Heart right ventricle (tissue), 16 donors: ENCODE data around the gene CD83. TPM values are rescaled to one million over a fixed set of nuclear protein-coding genes. Genes with fewer than 3 reads are reported as not detected.

Source experiments
- ATAC-seq, 8 donors: fragments of 200-7000 bp; cut with Tn5 transposase; one replicate each; pipeline ENCODE4 v1.9.1; 2020; ENCODE audit warnings: mild to moderate bottlenecking in 8 of 8, moderate library complexity in 8 of 8, moderate number of reproducible peaks in 1 of 8
- DNase-seq, 2 donors: peaks; one replicate each; pipeline ENCODE4 v3.0.0-alpha.2; 2020
- H3K27ac ChIP-seq, 10 donors: fragments of 200-600 bp; sonication (generic) in 2 of 10; one replicate each; pipeline versions ENCODE4 v1.5.0 to v1.8.0; 2020 to 2022; ENCODE audit warnings: mild to moderate bottlenecking in 3 of 10
- H3K27me3 ChIP-seq, 7 donors: fragments of 200-600 bp; one replicate each; pipeline ENCODE4 v1.8.0; 2021 to 2022; ENCODE audit warnings: mild to moderate bottlenecking in 2 of 7
- H3K36me3 ChIP-seq, 9 donors: fragments of 200-600 bp; sonication (generic) in 1 of 9; one replicate each; pipeline versions ENCODE4 v1.5.0 to v1.8.0; 2020 to 2022; ENCODE audit warnings: mild to moderate bottlenecking in 2 of 9
- H3K4me1 ChIP-seq, 9 donors: fragments of 200-600 bp; sonication (generic) in 1 of 9; one replicate each; pipeline versions ENCODE4 v1.5.0 to v1.8.0; 2020 to 2022; ENCODE audit warnings: mild to moderate bottlenecking in 4 of 9
- H3K4me3 ChIP-seq, 10 donors: fragments of 200-600 bp; sonication (generic) in 2 of 10; one replicate each; pipeline versions ENCODE4 v1.5.0 to v1.8.0; 2020 to 2022; ENCODE audit warnings: mild to moderate bottlenecking in 7 of 10, moderate library complexity in 2 of 10
- H3K9me3 ChIP-seq, 11 donors: fragments of 200-600 bp in 10 of 11; sonication (generic) in 2 of 11; one replicate each; pipeline versions ENCODE4 v1.5.0 to v1.8.0; 2013 to 2022; ENCODE audit warnings: mild to moderate bottlenecking in 2 of 11, control low read depth in 1 of 11, moderate library complexity in 1 of 11
- WGBS, 2 donors: extraction: QIAGEN DNeasy Blood & Tissue Kit; methylation state at CpG; one replicate each; pipeline ENCODE4 v1.1.7; 2013; ENCODE audit warnings: inconsistent platforms in 1 of 2; 5-methylcytosine and 5-hydroxymethylcytosine counted together
- intact Hi-C, 10 donors: fragments of 100-400 bp; cut with DNase I; formaldehyde crosslinking; loops; one replicate each; pipeline versions ENCODE4 v1.11.1 to v1.14.2; 2022
- polyA plus RNA-seq, 2 donors: library from polyadenylated mRNA; stranded (reverse); fragments of 200-250 nt; gene quantifications; one replicate each; pipeline ENCODE4 v1.2.3, GENCODE V29; 2013
- total RNA-seq, 10 donors: library from RNA; stranded (reverse); fragmentation: NEBNext Ultra II Directional in 3 of 10; extraction: Animal tissue kit (Norgen Biotek cat#: 25700) in 3 of 10; gene quantifications; one replicate each; pipeline versions ENCODE4 v1.2.1 to v1.2.4, GENCODE V29; 2021 to 2023
- TF ChIP-seq, protein P1 (sequence below), 9 donors: fragments of 200-600 bp; sonication (generic) in 2 of 9; IDR thresholded peaks; one replicate each; pipeline versions ENCODE4 v1.5.0 to v1.8.0; 2021 to 2022; ENCODE audit warnings: antibody characterized with exemption in 9 of 9, mild to moderate bottlenecking in 5 of 9, moderate library complexity in 1 of 9
- donor health status: Arrhythmogenic right ventricular cardiomyopathy.
- donor health status: ischemic (EF 13 %, LVEDD 7.1; RV severe dilation, severe dysfunction).
- donor health status: healthy with polysubstance abuse.
- donor health status: DM: no; HTN: yes; CAD: no.
- donor health status: DM: no; HTN: no; CAD: no.
- donor health status: ischemic (EF 25% LVEDD 6.9; RV normal size, moderate dysfunction).
- donor health status: ischemic (EF 25% LVEDD 5.7; RV mildly dilated, moderate dysfunction).
- donor health status: healthy.
- donor health status: DM: yes; HTN: yes; CAD: no.
- donor health status: Ischemic cardiomyopathy.
- donor health status: ischemic (EF 35%, LVEDD 5.7; RV mildly dilated, moderate dysfunction).
- donor health status: nonischemic (EF 11% LVEDD 7.7; RV severe dilation, severe dysfunction).
- donor health status: DM: yes; HTN: yes; CAD: no.
- donor health status: PGD.
- donor health status: ischemic (EF 29% LVEDD 5.4; RV normal size, mild dysfunction).
- donor health status: nonischemic (EF 23%, LVEDD 6.1; RV moderate dilation, normal function).

Gene CD83
- total and polyA plus RNA-seq, 12 donors: 0.68 to 7.5 (median 1.6) TPM

DNA sequence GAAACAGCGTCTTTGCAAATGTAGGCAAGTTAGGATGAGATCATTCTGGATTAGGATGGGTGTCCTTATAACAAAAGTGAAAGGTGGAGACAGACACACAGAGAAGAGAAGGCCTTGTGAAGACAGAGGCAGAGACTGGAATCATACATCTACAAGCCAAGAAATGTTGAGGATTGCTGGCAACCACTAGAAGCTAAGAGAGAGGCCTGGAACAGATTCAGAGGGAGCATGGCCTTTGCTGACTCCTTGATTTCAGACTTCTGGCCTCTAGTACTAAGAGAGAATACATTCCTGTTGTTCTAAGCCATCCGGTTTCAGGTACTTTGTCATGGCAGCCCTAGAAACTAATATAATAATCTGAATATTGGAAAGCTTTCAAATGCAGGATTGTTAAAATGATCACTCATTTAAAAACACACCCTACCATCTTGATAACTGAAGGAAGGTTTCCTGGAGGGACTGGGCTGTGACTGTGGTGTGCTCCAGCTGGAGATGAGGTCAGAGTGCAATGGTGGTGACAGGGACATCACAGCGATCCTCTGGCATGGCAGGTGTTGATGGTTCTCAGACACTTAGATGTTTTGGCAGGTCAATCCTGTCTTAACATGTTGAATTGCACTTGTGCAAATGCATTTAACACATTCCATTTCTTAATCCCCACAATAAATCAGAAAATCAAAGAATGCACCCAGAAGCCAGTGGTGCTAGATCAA lies 25.1 kb downstream of the CD83 start:
- TF ChIP-seq, protein P1, sequence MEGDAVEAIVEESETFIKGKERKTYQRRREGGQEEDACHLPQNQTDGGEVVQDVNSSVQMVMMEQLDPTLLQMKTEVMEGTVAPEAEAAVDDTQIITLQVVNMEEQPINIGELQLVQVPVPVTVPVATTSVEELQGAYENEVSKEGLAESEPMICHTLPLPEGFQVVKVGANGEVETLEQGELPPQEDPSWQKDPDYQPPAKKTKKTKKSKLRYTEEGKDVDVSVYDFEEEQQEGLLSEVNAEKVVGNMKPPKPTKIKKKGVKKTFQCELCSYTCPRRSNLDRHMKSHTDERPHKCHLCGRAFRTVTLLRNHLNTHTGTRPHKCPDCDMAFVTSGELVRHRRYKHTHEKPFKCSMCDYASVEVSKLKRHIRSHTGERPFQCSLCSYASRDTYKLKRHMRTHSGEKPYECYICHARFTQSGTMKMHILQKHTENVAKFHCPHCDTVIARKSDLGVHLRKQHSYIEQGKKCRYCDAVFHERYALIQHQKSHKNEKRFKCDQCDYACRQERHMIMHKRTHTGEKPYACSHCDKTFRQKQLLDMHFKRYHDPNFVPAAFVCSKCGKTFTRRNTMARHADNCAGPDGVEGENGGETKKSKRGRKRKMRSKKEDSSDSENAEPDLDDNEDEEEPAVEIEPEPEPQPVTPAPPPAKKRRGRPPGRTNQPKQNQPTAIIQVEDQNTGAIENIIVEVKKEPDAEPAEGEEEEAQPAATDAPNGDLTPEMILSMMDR (IDR thresholded peaks at IDR 0.05): no peak
- intact Hi-C loops: loop anchor here in 4 of 10 donors (5.0 to 10.0 kb wide), 2 partner anchors 228 to 235 kb away; no protein-coding TSS in a partner anchor
- Histone ChIP-seq H3K9me3 (no peaks in the 10 kb centered on the region), H3K36me3 (no peaks in the 10 kb centered on the region), H3K4me3 (no peak overlapping the region), H3K4me1 (peaks cover 0 to 7% (median 0%) of the 10 kb centered on the region in 9 donors), H3K27me3 (no peaks in the 10 kb centered on the region), H3K27ac (no peak overlapping the region)
- ATAC-seq (peak in 1 of 8 donors; percentile 43), DNase-seq (no peak)
- 80 to 84% methylated on average over 3 of the region's 3 CpGs for WGBS, 2 donors

DNA sequence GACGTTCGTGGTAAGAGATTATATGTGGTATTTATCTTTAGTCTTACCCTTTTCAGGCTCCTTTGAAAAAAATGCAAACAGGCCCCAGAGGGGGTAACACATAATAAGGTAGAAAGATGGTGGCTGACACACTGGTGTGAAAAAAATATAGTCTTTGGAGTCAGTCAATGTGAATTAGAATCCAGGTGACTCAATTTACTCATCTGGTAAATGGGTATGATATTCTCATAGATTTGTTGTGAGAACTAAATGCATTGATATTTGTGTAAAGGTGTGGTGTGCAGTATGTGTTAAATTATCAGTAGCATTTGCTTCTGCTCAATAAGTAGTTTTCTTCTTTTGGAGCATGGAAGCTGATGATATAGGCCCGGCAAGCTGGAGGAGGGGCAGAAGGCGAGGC lies 25.7 kb downstream of the CD83 start:
- no peak overlapping the region for H3K27ac ChIP-seq
- H3K4me3 ChIP-seq: no peak overlapping the region
- ATAC-seq: no peak
- WGBS, 2 donors: 77 to 84% methylated on average over 4 of the region's 4 CpGs
- no peaks in the 10 kb centered on the region for H3K27me3 ChIP-seq
- TF ChIP-seq, protein P1 (IDR thresholded peaks at IDR 0.05): no peak
- intact Hi-C loops: loop anchor here in 4 of 10 donors (5.0 to 10.0 kb wide), 2 partner anchors 229 to 236 kb away; no protein-coding TSS in a partner anchor
- no peaks in the 10 kb centered on the region for H3K36me3 ChIP-seq
- peaks cover 0 to 7% (median 0%) of the 10 kb centered on the region in 9 donors for H3K4me1 ChIP-seq
- DNase-seq: no peak
- no peaks in the 10 kb centered on the region for H3K9me3 ChIP-seq

DNA sequence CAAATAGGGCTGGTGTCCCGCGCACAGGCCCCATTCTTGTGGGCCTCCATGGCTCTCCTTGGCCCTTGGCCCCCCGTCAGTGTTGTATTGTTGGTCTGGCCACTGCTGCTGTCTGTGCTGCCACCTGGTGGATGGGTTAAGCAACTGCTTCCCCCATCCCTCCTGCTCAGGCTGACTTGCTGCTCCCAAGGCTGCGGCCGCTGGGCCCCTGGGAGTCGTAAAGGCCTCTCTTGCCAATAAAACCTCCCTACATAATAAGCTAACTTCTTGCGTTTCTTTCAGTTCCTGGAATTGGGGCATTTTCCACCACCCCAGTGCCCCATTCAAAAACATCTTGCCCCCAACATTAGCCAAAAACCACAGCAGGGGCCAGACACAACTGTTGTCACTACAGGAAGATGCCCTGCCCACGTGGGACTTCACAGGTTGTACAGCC lies 27.1 kb downstream of the CD83 start:
- Histone ChIP-seq H3K4me3 (no peak overlapping the region), H3K36me3 (no peaks in the 10 kb centered on the region), H3K27me3 (no peaks in the 10 kb centered on the region), H3K9me3 (no peaks in the 10 kb centered on the region), H3K27ac (no peak overlapping the region), H3K4me1 (peaks cover 0 to 8% (median 0%) of the 10 kb centered on the region in 9 donors)
- intact Hi-C loops: loop anchor here in 9 of 10 donors (1.0 to 10.0 kb wide), 4 partner anchors 230 to 237 kb away; no protein-coding TSS in a partner anchor
- DNase-seq (peak; percentile 58 to 60), ATAC-seq (peak; percentile 70 to 83 (median 78))
- WGBS, 2 donors: 53 to 56% methylated on average over 8 of the region's 8 CpGs
- TF ChIP-seq, protein P1 (IDR thresholded peaks at IDR 0.05): peak; percentile 81 to 98 (median 92)

DNA sequence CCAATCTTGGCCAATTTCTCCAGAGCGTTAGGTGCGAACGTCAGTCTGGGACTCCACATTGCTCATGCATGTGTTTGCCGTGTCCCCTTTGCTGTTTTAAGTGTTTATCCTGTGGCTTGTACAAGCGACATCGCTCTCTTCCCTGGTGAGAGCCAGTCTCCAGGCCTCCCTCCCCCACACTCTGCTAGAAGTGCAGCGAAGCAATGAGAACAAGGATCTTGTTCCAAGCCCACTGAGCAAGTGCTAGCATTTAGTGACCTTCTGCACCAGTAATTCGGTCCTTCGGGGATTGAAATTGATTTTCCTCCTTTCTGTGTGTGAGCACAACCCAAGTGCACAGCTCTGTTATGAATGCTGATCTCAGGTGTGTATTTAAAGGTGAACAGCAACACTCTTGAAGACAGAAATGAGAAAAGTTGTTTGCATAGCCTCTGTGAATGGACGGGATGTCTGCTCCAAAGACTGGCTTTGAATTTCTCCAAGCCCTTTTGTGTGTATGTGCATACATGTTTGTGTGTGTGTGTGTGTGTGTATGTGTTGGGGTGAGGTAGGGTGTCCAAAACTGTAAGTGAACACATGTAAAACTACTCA lies 29.0 kb downstream of the CD83 start:
- WGBS, 2 donors: 86 to 88% methylated on average over 10 of the region's 10 CpGs
- DNase-seq: no peak
- TF ChIP-seq, protein P1 (IDR thresholded peaks at IDR 0.05): no peak
- H3K4me1 ChIP-seq: peaks cover 0 to 8% (median 0%) of the 10 kb centered on the region in 9 donors
- H3K4me3 ChIP-seq: no peak overlapping the region
- ATAC-seq: no peak
- H3K27me3 ChIP-seq: no peaks in the 10 kb centered on the region
- H3K27ac ChIP-seq: no peak overlapping the region
- no peaks in the 10 kb centered on the region for H3K9me3 ChIP-seq
- H3K36me3 ChIP-seq: no peaks in the 10 kb centered on the region
- intact Hi-C loops: loop anchor here in 2 of 10 donors (5.0 to 10.0 kb wide), 2 partner anchors 232 to 239 kb away; no protein-coding TSS in a partner anchor
